GM23338 (cell line): ENCODE data around the gene ARG2. TPM values are rescaled to one million over a fixed set of nuclear protein-coding genes. Genes with fewer than 3 reads are reported as not detected.

Experiments
- ATAC-seq: fragments of 200-7000 bp; cut with Tn5 transposase; 3 replicates; pipeline ENCODE4 v1.9.1; 2020
- DNase-seq: peaks from one replicate; pipeline ENCODE4 v3.0.0-alpha.2; 2015; ENCODE audit warnings: low spot score
- H2AFZ ChIP-seq: fragments of 200-600 bp; sonication (generic); 2 replicates; pipeline ENCODE4 v1.8.0; 2016; ENCODE audit warnings: antibody characterized with exemption, mild to moderate bottlenecking, moderate library complexity
- H3F3A ChIP-seq: fragments of 200-600 bp; sonication (generic); replicated peaks from 2 replicates; pipeline ENCODE4 v1.8.0; 2017; ENCODE audit warnings: antibody characterized with exemption, mixed run types, low read depth
- H3K27ac ChIP-seq: fragments of 200-600 bp; sonication (generic); 2 replicates; pipeline ENCODE4 v1.6.1; 2016; ENCODE audit warnings: low read depth
- H3K27me3 ChIP-seq: fragments of 200-600 bp; sonication (generic); 2 replicates; pipeline ENCODE4 v1.8.0; 2016; ENCODE audit warnings: mild to moderate bottlenecking, mixed run types, moderate library complexity; ENCODE audit not compliant: insufficient read depth
- H3K36me3 ChIP-seq: fragments of 200-600 bp; sonication (generic); 2 replicates; pipeline ENCODE4 v1.8.0; 2016; ENCODE audit warnings: mild to moderate bottlenecking; ENCODE audit not compliant: insufficient read depth
- H3K4me1 ChIP-seq: fragments of 200-600 bp; sonication (generic); 2 replicates; pipeline ENCODE4 v1.8.0; 2016; ENCODE audit warnings: mild to moderate bottlenecking, moderate library complexity; ENCODE audit not compliant: insufficient read depth
- H3K4me2 ChIP-seq: fragments of 200-600 bp; sonication (generic); 2 replicates; pipeline ENCODE4 v1.7.1; 2017; ENCODE audit warnings: mixed run types
- H3K4me3 ChIP-seq: fragments of 200-600 bp; sonication (generic); 2 replicates; pipeline ENCODE4 v1.6.1; 2016; ENCODE audit warnings: mixed run types
- H3K79me2 ChIP-seq: fragments of 200-600 bp; sonication (generic); replicated peaks from 2 replicates; pipeline ENCODE4 v1.8.0; 2017; ENCODE audit warnings: mild to moderate bottlenecking; ENCODE audit not compliant: insufficient read depth
- H3K9me2 ChIP-seq: fragments of 200-600 bp; sonication (generic); 2 replicates; pipeline ENCODE4 v1.8.0; 2017; ENCODE audit not compliant: insufficient read depth
- H4K20me1 ChIP-seq: fragments of 200-600 bp; sonication (generic); replicated peaks from 2 replicates; pipeline ENCODE4 v1.8.0; 2017; ENCODE audit warnings: mild to moderate bottlenecking; ENCODE audit not compliant: insufficient read depth
- H3K27ac Mint-ChIP-seq: 2 replicates; pipeline ENCODE4 v1.8.0; 2020; ENCODE audit warnings: inconsistent platforms, mild to moderate bottlenecking, moderate library complexity, mixed read lengths
- H3K27me3 Mint-ChIP-seq: 3 replicates; pipeline ENCODE4 v1.8.0; 2022; ENCODE audit warnings: low read depth, mild to moderate bottlenecking, moderate library complexity, mixed read lengths, inconsistent platforms; ENCODE audit not compliant: insufficient read depth, poor library complexity
- H3K36me3 Mint-ChIP-seq: 3 replicates; pipeline ENCODE4 v1.8.0; 2021; ENCODE audit warnings: low read depth, mild to moderate bottlenecking, inconsistent platforms, moderate library complexity, mixed read lengths
- H3K4me1 Mint-ChIP-seq: 3 replicates; pipeline ENCODE4 v1.8.0; 2020; ENCODE audit warnings: mild to moderate bottlenecking, inconsistent platforms, mixed read lengths
- H3K4me3 Mint-ChIP-seq: 3 replicates; pipeline ENCODE4 v1.8.0; 2021; ENCODE audit warnings: moderate library complexity, mild to moderate bottlenecking, inconsistent platforms, mixed read lengths
- H3K9me3 Mint-ChIP-seq: 3 replicates; pipeline ENCODE4 v1.8.0; 2020; ENCODE audit warnings: moderate library complexity, mild to moderate bottlenecking, inconsistent platforms, mixed read lengths
- CREB1 ChIP-seq: fragments of 250-450 bp; sonication (Bioruptor Pico); IDR thresholded peaks from 2 replicates; pipeline ENCODE4 v1.5.0; 2020; ENCODE audit warnings: low read depth, mild to moderate bottlenecking, moderate library complexity
- EZH2 ChIP-seq: fragments of 200-600 bp; sonication (generic); IDR thresholded peaks from one replicate; pipeline ENCODE4 v1.8.0; 2017; ENCODE audit warnings: antibody characterized with exemption, mild to moderate bottlenecking, low read depth; ENCODE audit not compliant: unreplicated experiment
- EZH2phosphoT487 ChIP-seq: fragments of 200-600 bp; sonication (generic); IDR thresholded peaks from one replicate; pipeline ENCODE4 v1.8.1; 2018; ENCODE audit warnings: antibody characterized with exemption; ENCODE audit not compliant: unreplicated experiment
- JUNB ChIP-seq: IDR thresholded peaks from one replicate; pipeline ENCODE4 v1.6.1; 2016; ENCODE audit warnings: antibody characterized with exemption; ENCODE audit not compliant: unreplicated experiment
- NANOG ChIP-seq: IDR thresholded peaks from 2 replicates; pipeline ENCODE4 v1.6.1; 2016; ENCODE audit warnings: antibody characterized with exemption, borderline replicate concordance
- POLR2AphosphoS5 ChIP-seq: IDR thresholded peaks from 2 replicates; pipeline ENCODE4 v1.6.1; 2016; ENCODE audit warnings: antibody characterized with exemption, low read depth
- STAT1 ChIP-seq: IDR thresholded peaks from one replicate; pipeline ENCODE4 v1.6.1; 2016; ENCODE audit warnings: antibody characterized with exemption; ENCODE audit not compliant: unreplicated experiment
- ZNF114 ChIP-seq: fragments of 250-450 bp; sonication (Bioruptor Pico); IDR thresholded peaks from 2 replicates; pipeline ENCODE4 v1.5.0; 2020; ENCODE audit warnings: mild to moderate bottlenecking, moderate library complexity
- ZNF331 ChIP-seq: fragments of 250-450 bp; sonication (Bioruptor Pico); IDR thresholded peaks from 2 replicates; pipeline ENCODE4 v1.5.0; 2020; ENCODE audit warnings: low read depth, mild to moderate bottlenecking, moderate library complexity
- ZNF462 ChIP-seq: fragments of 250-450 bp; sonication (Bioruptor Pico); IDR thresholded peaks from 2 replicates; pipeline ENCODE4 v1.5.0; 2020; ENCODE audit warnings: mild to moderate bottlenecking, moderate library complexity
- polyA plus RNA-seq: library from polyadenylated mRNA; unstranded; fragments of >200 nt; fragmentation: Nextera tagmentation; extraction: Ambion mirVana; gene quantifications from 2 replicates; pipeline ENCODE4 v1.2.1, GENCODE V29; 2016
- total RNA-seq: library from RNA; depleted of rRNA; stranded (reverse); fragments of >200 nt; shearing (Covaris generic); gene quantifications from 2 replicates; pipeline ENCODE4 v1.2.3, GENCODE V29; 2014
- TF ChIP-seq, protein P1 (sequence below): IDR thresholded peaks from 2 replicates; pipeline ENCODE4 v1.6.1; 2016; ENCODE audit warnings: antibody characterized with exemption
- TF ChIP-seq, protein P2 (sequence below), 2 experiments: fragments of 200-600 bp in 1 of 2; sonication (generic) in 1 of 2; conservative IDR thresholded peaks; 2 replicates each; pipeline versions ENCODE4 v1.5.1 to v1.6.1; 2016 to 2017; ENCODE audit warnings: antibody characterized with exemption in 2 of 2, low read depth in 2 of 2, mild to moderate bottlenecking in 2 of 2, moderate library complexity in 1 of 2

The ARG2 gene
- total and polyA plus RNA-seq, 2 experiments from 2014 or later = 42.7 to 69.4 TPM

GRCh38 chr14:67697006-67697405 is 77.3 kb downstream of the ARG2 start (continued):
- TF ChIP-seq, protein P1, sequence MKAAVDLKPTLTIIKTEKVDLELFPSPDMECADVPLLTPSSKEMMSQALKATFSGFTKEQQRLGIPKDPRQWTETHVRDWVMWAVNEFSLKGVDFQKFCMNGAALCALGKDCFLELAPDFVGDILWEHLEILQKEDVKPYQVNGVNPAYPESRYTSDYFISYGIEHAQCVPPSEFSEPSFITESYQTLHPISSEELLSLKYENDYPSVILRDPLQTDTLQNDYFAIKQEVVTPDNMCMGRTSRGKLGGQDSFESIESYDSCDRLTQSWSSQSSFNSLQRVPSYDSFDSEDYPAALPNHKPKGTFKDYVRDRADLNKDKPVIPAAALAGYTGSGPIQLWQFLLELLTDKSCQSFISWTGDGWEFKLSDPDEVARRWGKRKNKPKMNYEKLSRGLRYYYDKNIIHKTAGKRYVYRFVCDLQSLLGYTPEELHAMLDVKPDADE = no peak
- TF ChIP-seq, protein P2, sequence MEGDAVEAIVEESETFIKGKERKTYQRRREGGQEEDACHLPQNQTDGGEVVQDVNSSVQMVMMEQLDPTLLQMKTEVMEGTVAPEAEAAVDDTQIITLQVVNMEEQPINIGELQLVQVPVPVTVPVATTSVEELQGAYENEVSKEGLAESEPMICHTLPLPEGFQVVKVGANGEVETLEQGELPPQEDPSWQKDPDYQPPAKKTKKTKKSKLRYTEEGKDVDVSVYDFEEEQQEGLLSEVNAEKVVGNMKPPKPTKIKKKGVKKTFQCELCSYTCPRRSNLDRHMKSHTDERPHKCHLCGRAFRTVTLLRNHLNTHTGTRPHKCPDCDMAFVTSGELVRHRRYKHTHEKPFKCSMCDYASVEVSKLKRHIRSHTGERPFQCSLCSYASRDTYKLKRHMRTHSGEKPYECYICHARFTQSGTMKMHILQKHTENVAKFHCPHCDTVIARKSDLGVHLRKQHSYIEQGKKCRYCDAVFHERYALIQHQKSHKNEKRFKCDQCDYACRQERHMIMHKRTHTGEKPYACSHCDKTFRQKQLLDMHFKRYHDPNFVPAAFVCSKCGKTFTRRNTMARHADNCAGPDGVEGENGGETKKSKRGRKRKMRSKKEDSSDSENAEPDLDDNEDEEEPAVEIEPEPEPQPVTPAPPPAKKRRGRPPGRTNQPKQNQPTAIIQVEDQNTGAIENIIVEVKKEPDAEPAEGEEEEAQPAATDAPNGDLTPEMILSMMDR (conservative IDR thresholded peaks at IDR 0.05; ENCODE audit: low read depth in 2 of 2) = no peak
- TF ChIP-seq NANOG = no peak
- no peak for TF ChIP-seq ZNF114 (CRISPR knock-in tag)
- no peak for TF ChIP-seq CREB1 (CRISPR knock-in tag)
- TF ChIP-seq JUNB = no peak
- TF ChIP-seq ZNF331 = no peak
- no peak for TF ChIP-seq POLR2AphosphoS5
- TF ChIP-seq EZH2phosphoT487 = no peak
- TF ChIP-seq EZH2 = no peak
- TF ChIP-seq STAT1 = no peak

DNA sequence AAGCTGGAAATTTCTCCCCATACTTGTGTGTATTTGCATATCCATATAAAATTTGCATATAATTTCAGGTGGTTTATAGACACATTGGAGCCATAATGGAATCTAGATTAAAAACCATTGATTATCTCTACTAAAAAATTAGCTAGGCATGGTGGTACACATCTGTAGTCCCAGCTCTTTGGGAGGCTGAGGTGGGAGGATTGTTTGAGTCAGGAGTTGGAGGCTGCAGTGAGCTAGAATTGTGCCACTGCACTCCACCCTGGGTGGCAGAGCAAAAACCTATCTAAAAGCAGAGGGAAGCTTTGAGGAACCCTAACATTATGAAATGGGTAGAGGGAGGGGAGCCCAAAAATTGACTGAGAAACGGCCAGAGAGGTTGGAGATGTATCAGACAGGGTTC is 78.5 kb downstream of the ARG2 start:
- H3K27ac ChIP-seq = no peak overlapping the region
- H3K27ac Mint-ChIP-seq = no peak overlapping the region
- H3K27me3 ChIP-seq = peaks cover 8% of the 10 kb centered on the region; the same call in 1 of the 2 replicates
- H2AFZ ChIP-seq = no peak overlapping the region
- peaks cover 23% of the 10 kb centered on the region for H3K79me2 ChIP-seq
- no peaks in the 10 kb centered on the region for H3F3A ChIP-seq
- H3K9me3 Mint-ChIP-seq = no peaks in the 10 kb centered on the region
- DNase-seq (no peak), ATAC-seq (no peak)
- no peaks in the 10 kb centered on the region for H3K9me2 ChIP-seq
- peaks cover 12% of the 10 kb centered on the region for H3K4me1 ChIP-seq
- H3K36me3 ChIP-seq = peaks cover under 1% of the 10 kb centered on the region; the same call in 1 of the 2 replicates
- peaks cover 11% of the 10 kb centered on the region for H4K20me1 ChIP-seq
- no peak overlapping the region for H3K4me2 ChIP-seq
- peaks cover 4% of the 10 kb centered on the region; the same call in 2 of the 3 replicates for H3K4me1 Mint-ChIP-seq
- H3K36me3 Mint-ChIP-seq = no peaks in the 10 kb centered on the region
- H3K4me3 ChIP-seq = no peak overlapping the region
- H3K4me3 Mint-ChIP-seq = no peak overlapping the region
- H3K27me3 Mint-ChIP-seq = peaks cover 2% of the 10 kb centered on the region
- TF ChIP-seq POLR2AphosphoS5 (no peak), STAT1 (no peak), JUNB (no peak), CREB1 (CRISPR knock-in tag) (no peak), ZNF462 (no peak), NANOG (no peak), EZH2phosphoT487 (no peak), ZNF114 (CRISPR knock-in tag) (no peak), ZNF331 (no peak)
- TF ChIP-seq, protein P1 = no peak
- TF ChIP-seq, protein P2 (conservative IDR thresholded peaks at IDR 0.05; ENCODE audit: low read depth in 2 of 2) = no peak
